NOMO-1 (cell line): ENCODE results near the gene MAST4.

Source experiments
- DNase-seq, 2 experiments: peaks; one replicate each; lab custom pipeline; 2025; ENCODE audit not compliant: unreplicated experiment in 2 of 2; lab: John Stamatoyannopoulos, UW

The MAST4 gene

DNA sequence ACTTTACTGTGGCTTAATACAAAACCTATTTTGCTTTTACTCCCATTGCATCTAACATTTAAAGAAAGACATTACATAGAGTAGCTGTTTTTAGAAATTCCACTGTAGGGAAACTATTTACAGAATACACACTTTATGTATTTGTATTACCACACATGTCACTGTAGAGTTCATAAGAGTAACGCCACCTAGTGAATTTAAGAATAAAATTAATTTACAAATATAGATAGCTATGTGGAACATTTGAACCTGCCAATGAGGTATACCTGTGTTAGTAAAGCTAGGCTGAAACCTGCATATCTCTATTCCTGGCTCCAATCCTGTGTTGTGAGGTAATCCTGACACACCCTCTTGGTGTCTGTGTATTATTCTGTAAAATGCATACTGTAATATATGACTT is 234.4 kb downstream of the MAST4 start:
- no peak for DNase-seq

DNA sequence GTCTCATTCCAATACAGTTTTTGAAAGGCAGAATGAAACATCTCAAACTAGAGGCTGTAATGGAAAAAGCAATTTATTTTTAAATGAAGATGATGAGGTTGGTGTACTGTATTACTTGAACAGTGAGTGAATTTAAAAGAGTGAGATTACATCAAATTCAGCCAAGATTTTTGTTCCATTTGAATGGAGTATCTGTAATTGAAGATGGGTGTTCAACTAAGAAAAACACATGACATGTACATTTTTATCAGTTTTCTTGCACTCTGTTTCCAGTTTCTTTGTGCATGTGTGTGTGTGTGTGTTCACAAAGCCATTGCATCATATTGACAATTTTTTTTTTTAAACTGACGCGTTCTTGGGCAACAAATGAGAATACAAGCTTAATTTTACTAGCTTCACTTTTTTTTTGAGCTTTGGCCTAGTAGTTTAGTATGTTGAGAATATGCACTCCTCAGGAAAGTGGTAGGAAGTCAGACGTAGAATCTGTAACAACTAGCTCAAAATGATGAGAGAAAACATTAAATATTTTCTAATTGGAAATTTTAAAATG is 243.5 kb downstream of the MAST4 start:
- DNase-seq = peak; percentile 44 to 59

DNA sequence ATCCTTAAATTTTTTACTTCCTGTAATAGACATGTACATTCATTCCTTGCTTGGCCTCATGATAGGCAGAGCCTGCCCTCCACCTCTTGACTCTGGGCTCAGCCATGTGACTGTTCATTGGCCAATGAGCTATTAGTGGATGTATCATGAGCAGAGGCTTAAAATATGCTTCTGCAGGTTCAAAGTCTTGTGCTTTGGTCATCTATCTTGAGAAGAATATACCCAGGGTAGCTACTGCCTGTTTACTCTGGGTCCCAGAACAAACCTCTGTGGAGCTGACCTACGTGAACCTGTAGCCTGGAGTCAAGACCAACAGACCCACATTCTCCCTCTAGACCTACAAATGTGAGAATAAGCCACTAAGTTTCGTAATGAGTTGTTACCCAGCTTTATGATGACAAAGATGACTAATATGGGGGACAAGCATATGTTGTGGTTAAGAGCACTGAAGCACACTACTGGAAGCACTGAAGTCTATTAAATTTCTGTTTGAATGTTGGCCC is 244.4 kb downstream of the MAST4 start:
- peak; percentile 71 to 94 for DNase-seq

DNA sequence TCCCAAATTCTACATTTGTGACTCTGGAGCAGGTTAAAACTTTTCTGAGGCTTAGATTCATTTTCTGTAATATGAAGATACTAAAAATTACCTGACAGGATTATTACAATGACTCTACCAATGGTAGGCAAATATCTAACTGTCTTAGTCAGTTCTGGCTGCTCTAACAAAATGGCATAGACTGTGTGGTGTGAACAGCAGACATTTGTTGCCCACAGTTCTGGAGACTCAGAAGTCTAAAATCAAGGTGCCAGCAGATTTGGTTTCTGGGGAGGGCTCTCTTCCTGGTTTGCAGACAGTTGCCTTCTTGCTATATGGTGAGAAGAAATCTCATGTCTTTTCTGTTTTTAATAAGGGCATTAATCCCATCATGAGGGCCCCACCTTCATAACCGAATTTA is 245.1 kb downstream of the MAST4 start:
- no peak for DNase-seq

DNA sequence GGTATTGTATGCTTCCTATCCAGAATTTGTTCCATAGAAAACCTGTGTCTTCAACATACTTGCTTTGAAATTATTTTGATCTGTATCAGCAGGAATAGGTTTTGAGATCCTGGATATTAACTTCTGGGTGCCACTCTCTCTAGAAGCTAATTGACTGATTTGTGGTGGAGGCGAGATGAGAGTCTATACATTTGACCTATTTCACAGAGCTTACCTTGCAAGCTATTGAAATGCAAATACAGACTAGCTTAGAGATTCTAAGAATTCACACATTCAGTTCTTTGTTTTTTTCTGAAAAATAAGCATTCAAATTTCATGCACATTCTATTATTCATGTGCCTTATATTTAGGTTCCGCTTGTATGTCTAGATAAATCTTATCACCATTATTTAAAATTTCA is 246.3 kb downstream of the MAST4 start:
- no peak for DNase-seq

DNA sequence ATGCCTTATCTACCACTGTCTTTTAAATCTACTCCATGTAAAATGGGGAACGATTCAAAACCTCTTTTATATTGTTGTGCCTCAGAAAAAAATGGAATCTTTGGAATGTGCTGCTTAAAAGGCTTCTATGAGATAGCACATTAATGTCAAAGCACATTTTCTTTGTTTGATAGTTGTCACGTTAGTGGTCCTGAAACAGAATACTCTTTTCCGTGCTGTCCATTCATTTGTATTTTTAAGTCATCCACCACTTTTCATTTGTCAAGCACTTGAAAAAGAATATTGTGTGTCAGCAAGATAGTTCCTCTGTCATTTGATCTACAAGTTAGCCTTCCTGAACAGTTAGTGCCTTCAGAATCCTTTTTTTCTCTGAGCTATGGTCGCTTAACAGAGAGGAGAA is 246.9 kb downstream of the MAST4 start:
- DNase-seq = no peak

DNA sequence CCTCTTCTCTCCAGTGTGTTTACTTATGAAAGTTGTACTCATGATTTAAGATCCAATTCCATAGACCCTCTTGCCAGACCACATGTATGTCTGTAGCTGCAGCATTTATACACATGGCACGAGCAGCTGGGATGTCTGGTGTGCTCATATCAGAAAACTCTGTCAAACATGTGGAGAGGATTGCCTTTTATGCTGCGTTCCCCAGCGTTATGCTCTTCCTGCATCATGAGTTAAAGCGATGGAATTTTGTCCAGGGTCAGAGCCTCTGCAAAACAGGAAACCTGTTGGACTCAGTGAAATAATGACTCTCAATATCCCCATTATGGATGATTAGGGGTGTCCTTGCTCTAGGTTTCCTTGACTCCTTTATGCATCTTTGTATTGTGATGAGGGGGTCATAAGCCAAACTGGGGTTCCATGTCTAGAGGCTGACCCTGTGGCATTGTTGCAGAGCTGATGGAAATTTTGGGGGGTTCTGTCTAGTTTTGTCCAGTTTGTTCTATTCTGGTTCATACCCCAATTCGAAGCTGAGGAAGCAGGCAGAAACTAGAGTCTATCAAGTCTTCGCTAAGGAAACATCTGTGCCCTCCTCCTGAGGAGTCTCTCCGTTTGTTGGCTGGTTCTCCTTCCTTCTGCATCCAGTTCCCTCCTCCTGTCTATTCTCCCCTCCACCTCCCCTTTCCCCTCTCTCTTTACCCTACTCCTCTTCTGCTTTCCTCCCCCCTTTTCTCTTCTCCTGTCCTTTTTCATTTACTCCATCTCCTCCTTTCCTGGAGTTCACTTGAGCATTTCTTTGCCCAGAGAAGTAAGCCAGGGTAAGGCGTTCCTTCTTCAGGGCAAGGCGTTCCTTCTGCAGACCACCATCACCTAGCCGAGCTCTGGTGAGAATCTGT is 252.8 kb downstream of the MAST4 start:
- no peak for DNase-seq

DNA sequence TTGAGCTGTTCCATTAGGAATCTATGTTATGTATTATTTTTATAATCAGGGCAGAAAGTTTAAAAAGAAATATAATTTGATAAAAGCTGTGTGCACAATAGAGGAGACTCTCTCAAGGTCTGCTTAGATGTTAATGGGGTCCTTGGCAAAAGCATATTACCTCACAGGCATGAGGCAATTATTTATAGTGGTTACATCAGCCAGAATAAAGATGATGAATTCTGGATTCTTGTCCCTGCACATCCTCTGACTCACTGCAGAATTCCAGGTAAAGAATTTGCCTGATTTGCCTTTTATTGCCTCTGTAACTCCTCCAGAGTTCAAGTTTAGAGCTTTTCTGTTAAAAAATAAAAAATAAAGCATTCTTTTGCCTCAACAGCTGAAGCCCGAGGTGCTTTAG is 253.6 kb downstream of the MAST4 start:
- no peak for DNase-seq

DNA sequence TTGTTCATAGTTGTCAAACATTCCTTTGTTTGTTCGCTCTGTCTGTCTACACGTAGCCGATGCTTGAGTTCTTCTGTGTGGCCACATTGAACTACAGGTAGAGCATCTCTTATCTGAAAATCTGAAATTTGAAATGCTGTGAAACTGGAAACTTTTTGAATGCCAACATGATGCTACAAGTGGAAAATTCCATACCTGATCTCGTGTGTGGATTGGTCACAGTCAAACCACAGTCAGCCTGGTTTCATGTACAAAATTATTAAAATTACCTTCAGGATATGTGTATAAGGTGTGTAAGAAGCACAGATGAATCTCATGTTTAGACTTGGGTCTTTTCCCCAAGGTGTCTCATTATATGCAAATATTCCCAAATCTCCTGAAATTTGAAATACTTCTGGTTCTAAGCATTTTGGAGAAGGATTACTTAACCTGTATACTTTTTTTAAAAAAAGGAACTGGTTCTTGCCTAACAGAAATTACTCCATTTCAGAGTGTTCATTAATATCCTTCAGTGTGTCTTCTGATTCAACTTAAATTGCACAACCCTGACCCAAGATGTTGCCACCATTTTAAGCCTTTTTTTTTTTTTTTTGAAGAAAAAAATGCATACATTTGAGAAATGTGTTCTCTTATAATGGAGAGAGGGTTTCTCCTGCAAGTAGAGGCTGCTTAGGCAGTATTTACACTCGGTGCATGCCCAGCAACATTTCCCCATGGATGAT is 254.3 kb downstream of the MAST4 start:
- DNase-seq = peak; percentile 63 to 94

DNA sequence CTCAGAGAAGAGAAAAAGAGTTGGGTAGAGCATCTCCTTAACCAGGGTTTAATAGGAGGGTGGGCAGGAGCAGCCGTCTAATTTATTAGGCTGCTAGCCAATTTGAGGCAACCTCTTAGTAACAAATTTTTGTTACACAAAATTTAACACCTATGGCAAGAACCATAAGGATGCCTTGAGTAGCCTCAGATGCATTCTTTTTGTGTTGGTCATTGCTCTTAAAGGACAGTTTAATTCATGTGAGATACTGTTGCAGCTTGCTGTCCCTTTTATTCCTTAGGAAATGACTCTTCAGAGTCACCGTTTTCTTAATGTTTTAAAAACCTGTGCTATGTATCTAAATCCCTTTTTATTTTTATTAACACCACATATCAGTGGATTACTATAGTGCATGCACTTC is 255.1 kb downstream of the MAST4 start:
- DNase-seq = no peak

DNA sequence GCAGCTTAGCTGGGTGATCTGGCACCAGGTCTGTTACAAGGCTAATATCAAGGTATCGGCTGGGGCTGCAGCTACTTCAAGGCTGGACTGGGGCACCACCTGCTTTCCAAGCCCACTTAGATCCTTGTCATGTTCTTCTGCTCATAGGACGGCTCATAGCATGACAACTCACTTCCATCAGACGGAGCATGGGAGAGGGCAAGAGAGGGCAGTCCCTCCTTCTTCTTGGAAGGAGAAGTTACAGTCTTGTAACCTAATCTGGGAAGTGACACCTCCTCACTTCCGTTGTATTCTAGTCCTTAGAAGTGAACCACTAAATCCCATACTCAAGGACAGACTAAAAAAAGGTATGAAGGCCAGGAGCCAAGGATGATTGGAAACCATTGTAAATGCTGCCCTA is 258.2 kb downstream of the MAST4 start:
- no peak for DNase-seq

DNA sequence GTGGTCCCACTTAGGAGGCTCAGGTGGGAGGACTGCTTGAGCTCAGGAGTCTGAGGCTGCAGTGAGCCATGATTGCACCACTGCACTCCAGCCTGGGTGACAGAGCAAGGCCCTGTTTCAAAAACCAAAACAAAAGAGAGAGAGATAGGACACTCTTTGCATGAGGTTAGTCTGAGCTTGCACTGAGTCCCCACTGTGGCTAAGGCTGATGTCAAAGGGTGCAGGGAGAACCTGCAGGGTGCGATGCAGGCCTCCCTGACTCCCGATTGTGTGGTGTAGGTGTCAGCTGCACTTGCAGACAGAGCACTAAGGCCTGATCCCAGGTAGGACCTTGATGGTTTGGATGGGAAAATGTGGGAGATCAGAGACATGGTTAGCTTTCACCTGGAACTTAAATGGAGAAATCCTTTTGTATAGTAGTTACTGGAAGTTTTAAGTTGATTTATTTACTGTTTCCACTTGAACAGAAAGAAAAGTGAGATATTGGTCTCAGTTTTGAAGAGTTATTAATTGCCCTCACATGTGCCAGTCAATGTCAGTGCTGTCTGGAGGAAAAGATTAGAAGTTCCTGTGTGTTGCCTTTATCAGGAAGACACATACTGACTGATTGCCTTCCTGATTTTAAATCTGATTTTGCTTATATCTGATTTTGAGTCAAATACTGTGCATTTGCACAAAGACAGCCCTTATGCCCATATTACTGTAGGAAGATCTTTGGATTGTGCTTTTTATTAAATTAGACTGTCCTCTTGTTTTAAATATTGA is 260.0 kb downstream of the MAST4 start:
- DNase-seq = no peak

DNA sequence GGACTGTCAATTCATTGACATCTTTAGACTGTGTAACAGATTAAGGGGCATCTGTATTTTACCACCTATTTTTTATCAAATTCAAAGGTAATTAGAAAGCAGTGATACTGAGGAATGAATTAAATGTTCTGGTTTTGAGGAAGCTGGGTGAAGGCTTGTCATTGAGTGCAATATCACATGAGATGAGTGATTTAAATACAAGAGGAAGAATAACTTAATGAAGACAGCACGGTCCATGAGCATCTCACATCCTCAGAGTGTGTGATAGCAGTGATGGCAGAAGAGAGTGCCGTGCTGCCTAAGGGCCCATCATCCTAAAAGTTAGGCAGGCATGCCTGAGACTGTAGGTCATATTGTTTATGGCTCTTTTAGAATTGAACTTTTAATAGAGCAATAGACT is 263.3 kb downstream of the MAST4 start:
- no peak for DNase-seq

DNA sequence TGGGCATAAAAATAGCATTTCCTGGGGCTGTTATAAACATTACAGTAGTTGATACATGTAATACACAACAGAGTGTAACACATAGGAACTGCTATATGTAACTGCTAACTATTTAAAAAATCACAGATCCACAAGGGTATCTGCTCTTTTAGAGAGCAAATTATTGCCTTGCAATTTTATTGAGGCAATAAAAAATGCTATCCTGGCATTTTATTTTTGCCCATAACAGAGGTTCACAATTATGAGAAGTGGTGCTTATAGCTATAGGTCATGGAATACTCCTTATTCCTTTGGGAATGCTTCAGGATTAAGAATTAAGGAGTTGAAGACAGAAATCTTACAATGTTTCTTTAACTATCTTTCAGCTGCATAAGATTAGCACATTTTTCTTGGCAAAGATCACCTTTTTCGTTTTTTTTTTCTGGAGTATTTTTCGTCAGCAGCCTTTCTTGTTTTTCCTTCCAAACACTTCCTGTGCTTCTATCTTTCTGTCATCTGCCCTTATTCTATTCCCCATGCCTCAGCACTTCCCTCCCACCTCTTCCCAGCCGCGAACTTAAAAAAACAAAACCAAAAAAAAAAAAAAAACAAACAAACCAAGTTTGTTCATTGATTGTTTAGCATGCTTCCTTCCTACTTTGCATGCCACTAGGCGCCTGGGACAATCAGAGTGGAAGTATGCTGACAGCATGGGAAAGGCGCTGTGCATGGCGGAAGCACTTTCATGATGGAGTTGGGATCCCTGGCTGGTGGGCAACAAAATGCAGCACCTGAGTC is 264.2 kb downstream of the MAST4 start:
- DNase-seq = no peak

DNA sequence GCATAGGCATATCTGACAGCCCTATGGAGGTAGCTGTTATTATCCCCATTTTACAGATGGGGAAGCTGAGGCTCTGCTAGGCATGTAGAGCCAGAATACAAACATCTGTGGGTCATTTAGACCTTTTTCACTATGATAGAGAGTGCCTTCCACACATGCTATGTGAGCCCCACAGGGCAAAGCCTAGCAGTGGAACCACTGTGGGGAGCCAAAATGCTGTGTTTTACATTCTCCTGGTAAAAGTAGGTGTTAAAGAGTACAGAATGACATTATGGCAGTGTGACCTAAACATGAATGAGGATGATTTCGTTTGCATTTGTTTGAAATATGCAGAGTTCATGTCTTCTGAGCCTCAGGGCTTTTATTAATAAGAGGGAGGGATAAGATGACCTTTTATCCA is 265.2 kb downstream of the MAST4 start:
- DNase-seq = no peak

DNA sequence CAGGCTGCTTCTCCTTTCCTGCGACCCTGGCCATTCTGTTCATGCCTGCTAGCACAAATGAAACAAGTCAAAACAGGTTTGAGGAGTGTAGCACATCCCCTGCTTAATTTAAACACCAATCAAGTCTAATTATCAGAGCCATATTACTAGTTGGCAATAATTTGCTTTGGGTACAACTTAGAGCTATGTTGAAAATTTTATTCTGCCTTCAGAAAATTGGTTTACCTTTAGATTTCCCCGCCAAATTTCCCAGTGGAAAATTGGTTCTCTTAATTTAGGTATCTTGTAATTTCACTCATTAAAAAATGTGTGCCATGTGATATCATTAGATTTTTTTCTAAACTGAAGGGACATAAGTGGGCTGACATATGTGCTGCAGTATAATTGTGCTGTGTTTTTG is 265.8 kb downstream of the MAST4 start:
- no peak for DNase-seq

DNA sequence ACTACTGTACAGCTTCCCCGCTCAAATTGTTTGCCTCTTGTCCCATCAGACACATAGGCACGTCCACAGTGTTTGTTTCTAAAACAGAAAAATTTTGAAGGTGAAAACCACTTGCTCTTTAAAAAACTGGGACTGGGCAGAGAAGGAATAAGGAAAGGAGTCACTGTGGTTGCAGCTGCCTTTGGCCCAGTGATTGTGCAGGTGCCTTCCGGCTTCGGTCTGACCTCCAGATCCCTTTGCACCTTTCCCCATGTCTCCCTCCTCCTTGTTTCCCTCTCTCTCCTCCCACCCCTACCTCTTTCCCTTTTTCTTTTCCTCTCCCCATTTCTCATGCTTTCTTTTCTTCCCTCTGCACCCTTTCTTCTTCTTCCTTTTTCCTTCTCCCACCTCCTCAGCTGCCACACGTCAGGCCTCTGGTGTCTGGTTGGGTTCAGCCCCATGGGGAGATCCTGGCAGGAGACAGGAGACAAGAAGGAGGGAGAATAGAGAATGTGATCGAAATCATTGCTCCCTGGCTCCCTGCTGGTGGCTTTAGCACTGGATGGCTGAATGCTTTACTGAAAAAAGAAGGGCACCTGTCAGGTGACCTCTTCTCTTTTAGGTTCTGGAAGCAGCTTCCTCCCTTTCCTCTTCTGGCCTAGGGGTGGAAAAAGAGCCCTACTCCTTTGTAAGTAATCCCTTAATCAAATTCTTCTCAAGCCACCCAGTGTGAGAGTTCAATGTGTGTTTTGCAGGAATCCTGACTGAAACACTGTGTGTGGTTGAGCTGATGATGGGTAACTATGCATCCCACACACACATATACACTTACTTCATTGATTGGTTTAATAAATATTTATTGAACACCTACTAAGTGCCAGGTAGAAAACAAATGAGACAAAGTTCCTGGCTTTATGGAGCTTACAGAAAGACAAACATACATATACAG is 267.3 kb downstream of the MAST4 start:
- DNase-seq = no peak

DNA sequence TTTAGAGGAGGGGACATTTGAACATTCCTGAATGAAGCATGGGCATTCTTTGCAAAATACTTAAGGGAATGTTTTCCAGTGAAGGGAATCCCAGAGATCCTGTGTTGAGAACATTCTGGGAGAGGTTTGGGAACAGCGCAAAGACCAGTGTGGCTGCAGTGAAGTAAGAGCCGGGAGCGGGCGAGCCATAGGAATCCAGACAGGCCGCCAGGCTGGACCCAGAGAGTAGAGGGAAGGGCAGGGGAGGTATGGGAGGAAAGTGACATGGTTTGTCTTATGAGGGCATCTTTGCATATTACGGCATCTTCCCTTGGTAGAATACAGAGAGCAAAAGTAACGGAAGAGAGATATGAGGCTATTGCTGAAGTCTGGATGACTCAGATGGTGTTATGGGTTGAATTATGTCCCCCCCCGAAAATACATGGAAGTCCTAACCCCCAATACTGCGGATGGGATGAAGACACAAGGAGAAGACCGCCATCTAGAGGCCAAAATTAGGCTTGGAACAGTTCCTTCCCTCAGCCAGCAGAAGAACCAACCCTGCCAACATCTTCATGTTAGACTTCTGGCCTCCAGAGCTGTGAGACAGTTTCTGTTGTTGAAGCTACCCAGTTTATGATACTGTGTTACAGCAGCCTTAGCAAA is 268.2 kb downstream of the MAST4 start:
- peak in 1 of 2 experiments; percentile 7 for DNase-seq
